Measurements from ENCODE around the gene ZNF197. TPM values are rescaled to one million over a fixed set of nuclear protein-coding genes. Genes with fewer than 3 reads are reported as not detected.

ZNF197 gene
- total RNA-seq, 1 donor from 2014 or later: 32.4 TPM

DNA sequence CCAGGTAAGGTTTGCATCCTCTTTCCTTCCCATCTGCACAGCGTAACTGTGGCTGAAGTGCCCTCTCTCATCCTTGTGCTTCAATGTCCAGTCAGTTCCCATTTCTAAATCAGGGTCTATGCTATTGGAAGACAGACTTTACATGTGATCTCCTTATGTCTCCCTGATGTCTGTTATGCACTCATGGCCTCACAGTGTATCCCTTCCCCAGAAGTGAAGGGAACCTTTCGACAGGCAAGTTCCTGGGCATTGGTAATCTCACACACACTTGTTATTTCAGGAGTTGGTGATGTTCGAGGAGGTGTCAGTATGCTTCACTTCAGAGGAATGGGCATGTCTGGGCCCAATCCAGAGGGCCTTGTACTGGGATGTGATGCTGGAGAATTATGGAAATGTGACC lies 7.4 kb downstream of the ZNF197 start:
- H3K36me3 Mint-ChIP-seq: peaks cover 36% of the 10 kb centered on the region
- no peak for DNase-seq (ENCODE audit: low spot score in 2 of 2, unreplicated experiment in 2 of 2)
- H3K4me3 Mint-ChIP-seq: no peak overlapping the region
- TF ChIP-seq, protein P1, sequence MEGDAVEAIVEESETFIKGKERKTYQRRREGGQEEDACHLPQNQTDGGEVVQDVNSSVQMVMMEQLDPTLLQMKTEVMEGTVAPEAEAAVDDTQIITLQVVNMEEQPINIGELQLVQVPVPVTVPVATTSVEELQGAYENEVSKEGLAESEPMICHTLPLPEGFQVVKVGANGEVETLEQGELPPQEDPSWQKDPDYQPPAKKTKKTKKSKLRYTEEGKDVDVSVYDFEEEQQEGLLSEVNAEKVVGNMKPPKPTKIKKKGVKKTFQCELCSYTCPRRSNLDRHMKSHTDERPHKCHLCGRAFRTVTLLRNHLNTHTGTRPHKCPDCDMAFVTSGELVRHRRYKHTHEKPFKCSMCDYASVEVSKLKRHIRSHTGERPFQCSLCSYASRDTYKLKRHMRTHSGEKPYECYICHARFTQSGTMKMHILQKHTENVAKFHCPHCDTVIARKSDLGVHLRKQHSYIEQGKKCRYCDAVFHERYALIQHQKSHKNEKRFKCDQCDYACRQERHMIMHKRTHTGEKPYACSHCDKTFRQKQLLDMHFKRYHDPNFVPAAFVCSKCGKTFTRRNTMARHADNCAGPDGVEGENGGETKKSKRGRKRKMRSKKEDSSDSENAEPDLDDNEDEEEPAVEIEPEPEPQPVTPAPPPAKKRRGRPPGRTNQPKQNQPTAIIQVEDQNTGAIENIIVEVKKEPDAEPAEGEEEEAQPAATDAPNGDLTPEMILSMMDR (IDR thresholded peaks at IDR 0.05; ENCODE audit: unreplicated experiment): no peak
- H3K4me1 Mint-ChIP-seq: peaks cover 2% of the 10 kb centered on the region
- no peaks in the 10 kb centered on the region for H3K27me3 Mint-ChIP-seq (ENCODE audit: low read depth)
- H3K9me3 Mint-ChIP-seq: peaks cover 16% of the 10 kb centered on the region
- no peak overlapping the region for H3K27ac Mint-ChIP-seq

DNA sequence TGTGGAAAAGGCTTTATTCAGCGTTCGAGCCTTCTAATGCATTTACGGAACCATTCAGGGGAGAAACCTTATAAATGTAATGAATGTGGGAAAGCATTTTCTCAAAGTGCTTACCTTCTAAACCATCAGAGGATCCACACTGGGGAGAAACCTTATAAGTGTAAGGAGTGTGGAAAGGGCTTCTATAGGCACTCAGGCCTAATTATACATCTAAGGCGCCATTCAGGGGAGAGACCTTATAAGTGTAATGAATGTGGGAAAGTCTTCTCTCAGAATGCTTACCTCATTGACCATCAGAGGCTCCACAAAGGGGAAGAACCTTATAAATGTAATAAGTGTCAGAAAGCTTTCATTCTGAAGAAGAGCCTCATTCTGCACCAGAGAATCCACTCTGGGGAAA lies 17.5 kb downstream of the ZNF197 start:
- Mint-ChIP-seq H3K27ac (no peak overlapping the region), H3K27me3 (ENCODE audit: low read depth) (no peaks in the 10 kb centered on the region), H3K4me1 (no peaks in the 10 kb centered on the region), H3K36me3 (peaks cover 74% of the 10 kb centered on the region), H3K4me3 (no peak overlapping the region), H3K9me3 (peaks cover 52% of the 10 kb centered on the region)
- no peak for DNase-seq (ENCODE audit: low spot score in 2 of 2, unreplicated experiment in 2 of 2)
- TF ChIP-seq, protein P1 (IDR thresholded peaks at IDR 0.05; ENCODE audit: unreplicated experiment): no peak

DNA sequence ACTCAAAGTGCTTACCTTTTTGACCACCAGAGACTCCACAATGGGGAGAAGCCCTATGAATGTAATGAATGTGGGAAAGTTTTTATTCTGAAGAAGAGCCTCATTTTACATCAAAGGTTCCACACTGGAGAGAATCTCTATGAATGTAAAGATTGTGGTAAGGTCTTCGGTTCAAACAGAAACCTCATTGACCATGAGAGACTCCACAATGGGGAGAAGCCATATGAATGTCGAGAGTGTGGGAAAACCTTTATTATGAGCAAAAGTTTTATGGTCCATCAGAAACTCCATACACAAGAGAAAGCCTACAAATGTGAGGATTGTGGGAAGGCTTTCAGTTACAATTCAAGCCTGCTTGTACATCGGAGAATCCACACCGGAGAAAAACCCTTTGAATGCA lies 18.2 kb downstream of the ZNF197 start:
- DNase-seq (ENCODE audit: low spot score in 2 of 2, unreplicated experiment in 2 of 2): no peak
- TF ChIP-seq, protein P1 (IDR thresholded peaks at IDR 0.05; ENCODE audit: unreplicated experiment): no peak
- Mint-ChIP-seq H3K27me3 (ENCODE audit: low read depth) (no peaks in the 10 kb centered on the region), H3K9me3 (peaks cover 46% of the 10 kb centered on the region), H3K36me3 (peaks cover 67% of the 10 kb centered on the region), H3K4me1 (peaks cover 3% of the 10 kb centered on the region), H3K27ac (no peak overlapping the region), H3K4me3 (no peak overlapping the region)

DNA sequence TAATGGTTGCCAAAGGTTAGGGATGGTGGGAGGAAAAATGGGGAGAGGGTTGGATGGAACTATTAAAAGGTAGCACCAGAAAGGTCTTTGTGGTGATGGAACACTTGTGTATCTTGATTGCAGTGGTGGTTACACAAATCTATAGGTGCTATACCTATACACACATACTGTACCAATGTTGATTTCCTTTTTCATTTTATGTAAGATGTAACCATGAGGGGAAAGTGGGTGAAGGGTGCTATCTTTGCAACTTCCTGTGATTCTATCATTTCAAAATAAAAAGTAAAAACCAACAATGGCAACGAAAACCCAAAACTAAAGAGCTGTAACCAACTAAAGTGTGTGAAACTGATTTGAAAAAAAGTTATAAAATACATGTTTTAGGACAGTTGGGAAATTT lies 22.9 kb downstream of the ZNF197 start:
- peaks cover 16% of the 10 kb centered on the region for H3K4me1 Mint-ChIP-seq

DNA sequence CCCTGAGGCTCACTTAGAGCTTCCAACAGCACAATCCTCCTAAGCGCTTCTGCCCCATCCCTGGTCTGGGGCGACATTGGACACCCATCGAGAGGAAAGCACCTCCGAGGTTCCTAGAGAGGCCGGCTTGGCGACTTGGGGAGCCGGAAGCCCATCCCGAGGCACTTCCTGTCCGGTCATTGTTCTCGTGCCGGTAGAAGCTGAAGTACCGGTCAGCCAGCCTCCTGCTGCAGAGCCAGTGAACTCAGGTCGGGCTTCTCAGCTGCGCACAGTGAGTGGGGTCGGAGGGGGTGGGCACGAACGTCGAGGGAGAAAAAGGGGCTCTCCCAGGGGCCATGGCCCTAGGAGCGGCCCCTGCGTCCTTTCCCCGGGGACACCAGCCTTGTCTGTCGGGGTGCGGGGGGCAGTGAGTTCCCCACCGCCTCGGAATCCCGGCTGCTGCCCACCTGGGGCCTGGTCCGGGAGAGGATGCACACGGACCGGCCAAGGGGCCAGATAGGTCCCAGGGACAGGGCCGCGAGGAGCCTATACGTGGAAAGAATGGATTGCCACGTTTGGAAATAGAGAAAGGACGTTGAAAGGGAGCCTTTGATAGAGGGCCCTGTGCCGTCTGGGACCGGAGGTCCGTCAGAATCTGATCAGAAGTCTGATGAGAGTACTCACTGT lies 23.9 kb downstream of the ZNF197 start, which contains the start of gene ZNF35:
TSS of gene ZNF35 (plus strand) at position 169 of the 666 bp plus-strand sequence. CDS start 2,336 bp downstream, outside the sequence.
- Mint-ChIP-seq H3K27ac (peak within 1 kb of the TSS; percentile 97), H3K4me1 (peaks cover 20% of the 10 kb centered on the region), H3K9me3 (peaks cover 8% of the 10 kb centered on the region), H3K36me3 (peaks cover 40% of the 10 kb centered on the region), H3K4me3 (peak within 1 kb of the TSS; percentile 95), H3K27me3 (ENCODE audit: low read depth) (no peaks in the 10 kb centered on the region)
- TF ChIP-seq, protein P1 (IDR thresholded peaks at IDR 0.05; ENCODE audit: unreplicated experiment): no peak
- DNase-seq (ENCODE audit: low spot score in 2 of 2, unreplicated experiment in 2 of 2): peak; percentile 50 to 77

More for the DNA sequence above, 22.9 kb downstream of the ZNF197 start:
- H3K9me3 Mint-ChIP-seq: peaks cover 17% of the 10 kb centered on the region
- no peak for DNase-seq (ENCODE audit: low spot score in 2 of 2, unreplicated experiment in 2 of 2)
- H3K36me3 Mint-ChIP-seq: peaks cover 42% of the 10 kb centered on the region
- H3K27ac Mint-ChIP-seq: peak overlapping the region; percentile 97
- no peaks in the 10 kb centered on the region for H3K27me3 Mint-ChIP-seq (ENCODE audit: low read depth)
- TF ChIP-seq, protein P1 (IDR thresholded peaks at IDR 0.05; ENCODE audit: unreplicated experiment): no peak
- H3K4me3 Mint-ChIP-seq: peak overlapping the region; percentile 95

Data from mesothelial cell of epicardium (in vitro differentiated cells).